Measurements from ENCODE around the gene DAPK3. TPM values are rescaled to one million over a fixed set of nuclear protein-coding genes. Genes with fewer than 3 reads are reported as not detected.
"Not testable (repeated sequence)": the region's sequence is repeated elsewhere in the genome, so short reads cannot be mapped to it uniquely, and the experiment has no call there.

The DAPK3 gene
- total RNA-seq, 1 donor from 2014 or later = 165 TPM

DNA sequence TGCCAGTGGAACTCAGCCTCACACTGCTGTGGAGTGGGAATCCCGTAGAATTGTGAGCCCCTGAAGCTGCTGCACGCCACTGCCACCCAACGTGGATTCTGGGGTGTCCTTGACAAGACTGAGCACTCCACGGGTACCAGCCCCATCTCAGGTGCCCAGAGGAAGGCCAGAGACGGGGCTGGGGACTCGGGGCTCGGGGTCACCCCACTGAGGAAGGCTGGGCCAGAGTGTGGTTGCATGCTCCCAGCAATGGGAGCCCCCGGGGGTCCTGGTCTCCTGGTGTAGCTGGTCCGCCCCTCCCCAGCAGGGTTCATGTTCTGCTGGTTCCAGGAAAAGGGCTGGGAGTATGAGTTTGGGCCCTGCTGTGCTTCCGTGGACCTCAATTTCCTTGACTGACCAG, 15.2 kb downstream of the DAPK3 start:
- DNase-seq (ENCODE audit: low read depth, low spot score) = no peak

DNA sequence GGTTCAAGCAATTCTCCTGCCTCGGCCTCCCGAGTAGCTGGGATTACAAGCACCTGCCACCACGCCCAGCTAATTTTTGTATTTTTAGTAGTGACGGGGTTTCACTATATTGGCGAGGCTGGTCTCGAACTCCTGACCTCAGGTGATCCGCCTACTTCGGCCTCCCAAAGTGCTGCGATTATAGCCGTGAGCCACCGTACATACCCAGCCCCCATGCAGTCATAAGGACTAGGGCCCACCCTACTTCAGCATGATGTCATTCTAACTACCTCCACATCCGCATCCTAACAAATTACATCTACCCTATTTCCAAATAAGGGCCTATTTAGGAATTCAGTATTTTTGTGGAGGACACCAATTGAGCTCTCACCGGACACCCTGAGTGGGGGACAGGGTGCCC, 15.6 kb downstream of the DAPK3 start:
- DNase-seq (ENCODE audit: low read depth, low spot score) = not testable (repeated sequence)

DNA sequence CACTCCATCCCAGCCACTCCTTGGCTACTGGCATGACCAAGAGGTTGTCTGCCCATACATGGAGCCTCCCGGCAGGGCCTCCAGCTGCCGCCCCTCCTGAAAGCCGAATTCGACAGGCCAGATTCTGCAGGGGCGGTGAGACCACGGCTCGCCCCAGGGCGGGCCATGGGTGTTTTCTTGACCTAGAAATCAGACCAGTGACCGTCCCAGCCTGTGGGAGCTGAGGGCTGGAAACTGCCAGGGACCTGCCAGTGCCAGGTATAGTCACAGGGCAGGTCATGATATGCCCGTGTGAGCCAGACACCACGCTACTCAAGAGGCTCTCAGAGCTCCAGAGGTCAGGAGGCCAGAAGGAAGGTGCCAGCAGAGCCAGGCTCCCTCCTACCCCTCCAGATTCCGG, 16.8 kb downstream of the DAPK3 start:
- DNase-seq (ENCODE audit: low read depth, low spot score) = no peak

DNA sequence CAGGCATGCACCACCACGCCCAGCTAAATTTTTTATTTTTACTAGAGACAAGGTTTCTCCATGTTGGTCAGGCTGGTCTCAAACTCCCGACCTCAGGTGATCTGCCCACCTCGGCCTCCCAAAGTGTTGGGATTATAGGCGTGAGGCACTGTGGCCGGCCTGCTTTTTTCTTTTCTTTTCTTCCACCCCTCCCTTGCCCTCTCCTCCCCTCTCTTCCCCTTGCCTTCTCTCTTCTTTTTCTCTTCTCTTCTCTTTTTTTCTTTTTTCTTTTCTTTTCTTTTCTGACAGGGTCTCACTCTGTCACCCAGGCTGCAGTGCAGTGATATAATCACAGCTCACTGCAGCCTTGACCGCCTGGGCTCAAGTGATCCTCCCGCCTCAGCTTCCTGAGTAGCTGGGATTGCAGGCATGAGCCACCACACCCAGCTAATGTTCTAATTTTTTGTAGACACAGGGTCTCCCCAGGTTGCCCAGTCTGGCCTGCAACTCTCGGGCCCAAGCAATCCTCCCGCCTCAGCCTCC, 18.1 kb downstream of the DAPK3 start:
- DNase-seq (ENCODE audit: low read depth, low spot score) = not testable (repeated sequence)

DNA sequence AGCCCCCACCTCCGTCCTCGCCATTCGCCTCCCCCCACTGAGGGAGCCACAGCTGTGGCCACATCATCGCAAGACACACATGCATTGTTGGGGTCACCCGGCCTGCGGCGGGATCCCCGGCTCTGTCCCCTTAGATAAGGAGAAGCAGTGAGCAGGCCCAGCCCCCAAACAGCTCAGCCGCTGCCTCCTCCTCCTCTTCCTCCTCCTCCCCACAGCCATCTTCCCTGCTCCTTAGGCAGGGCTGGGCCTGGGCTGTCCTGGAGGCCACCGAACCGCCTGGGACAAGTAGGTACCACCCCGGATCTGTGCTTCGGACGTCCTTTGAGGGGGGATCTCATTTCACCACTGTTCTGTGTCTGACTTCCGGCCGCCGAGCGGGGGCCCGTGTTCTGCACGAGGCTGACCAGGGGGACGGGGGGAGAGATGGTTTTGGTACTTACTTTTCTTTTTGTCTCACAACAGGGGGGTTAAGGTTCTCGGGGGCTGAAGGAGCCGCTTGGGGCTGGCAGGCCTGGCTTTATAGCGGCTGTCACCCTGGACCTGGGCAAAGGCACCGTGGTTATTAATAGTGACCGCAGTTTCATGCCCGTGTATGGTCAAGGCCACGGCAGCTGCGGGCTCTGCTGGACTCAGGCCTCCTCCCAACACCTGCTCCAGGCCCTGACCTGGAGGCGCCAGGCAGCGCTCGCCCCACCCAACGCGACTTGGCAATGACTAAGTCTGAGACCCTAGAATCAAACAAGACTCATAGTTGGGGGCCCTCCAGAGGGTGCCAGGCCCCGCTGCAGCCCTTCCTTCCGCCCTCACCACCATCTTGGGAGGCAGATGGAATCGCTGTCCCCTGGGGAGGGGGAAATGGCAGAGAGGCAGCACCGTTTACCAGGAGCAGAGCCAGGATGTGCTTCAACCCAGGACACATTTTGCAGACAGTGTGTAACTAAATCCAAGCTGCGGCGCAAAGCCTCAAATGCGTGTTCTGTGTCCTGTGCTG, 19.7 kb downstream of the DAPK3 start:
- no peak for DNase-seq (ENCODE audit: low read depth, low spot score)

DNA sequence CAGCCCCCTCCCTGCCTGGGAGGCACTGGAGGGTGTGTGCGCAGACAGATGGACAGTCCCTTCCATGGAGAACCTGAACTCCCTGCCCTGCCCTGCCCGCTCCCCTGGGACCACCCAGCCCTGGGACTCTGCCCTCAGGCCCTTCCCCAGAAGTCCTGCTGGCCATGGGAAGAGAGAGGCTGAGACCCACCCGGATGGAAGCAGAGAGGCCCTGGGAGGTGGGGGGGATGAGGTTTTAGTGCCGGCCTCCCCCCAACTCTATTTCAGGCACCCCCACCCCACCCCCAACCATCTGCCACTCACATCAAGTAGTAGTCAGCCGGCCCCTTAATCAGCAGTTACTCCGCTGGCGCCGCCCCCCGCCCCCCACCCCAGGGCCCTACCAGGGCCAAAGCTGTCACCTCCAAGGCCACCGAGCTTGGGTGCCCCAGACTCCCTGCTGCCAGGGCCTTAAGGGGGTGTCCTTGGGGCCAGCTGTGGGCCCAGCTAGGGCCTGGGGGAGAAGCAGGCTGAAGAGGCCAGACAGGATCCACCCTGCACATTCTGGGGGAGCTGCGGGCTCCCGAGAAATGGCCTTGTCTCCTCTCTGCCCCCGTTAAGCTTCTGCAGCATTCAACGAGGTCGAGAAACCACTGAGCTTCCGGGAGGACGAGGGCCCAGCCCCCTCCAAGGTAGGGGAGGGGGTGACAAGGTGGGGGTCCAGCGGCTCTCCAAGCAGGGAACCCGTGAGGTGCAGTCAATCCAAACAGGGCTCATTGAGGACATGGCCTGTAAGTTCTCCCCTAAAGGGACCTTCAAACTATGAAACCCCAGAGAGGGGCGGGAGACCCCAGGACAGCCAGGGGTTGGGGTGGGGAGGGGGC, 20.7 kb downstream of the DAPK3 start:
- DNase-seq (ENCODE audit: low read depth, low spot score) = no peak

DNA sequence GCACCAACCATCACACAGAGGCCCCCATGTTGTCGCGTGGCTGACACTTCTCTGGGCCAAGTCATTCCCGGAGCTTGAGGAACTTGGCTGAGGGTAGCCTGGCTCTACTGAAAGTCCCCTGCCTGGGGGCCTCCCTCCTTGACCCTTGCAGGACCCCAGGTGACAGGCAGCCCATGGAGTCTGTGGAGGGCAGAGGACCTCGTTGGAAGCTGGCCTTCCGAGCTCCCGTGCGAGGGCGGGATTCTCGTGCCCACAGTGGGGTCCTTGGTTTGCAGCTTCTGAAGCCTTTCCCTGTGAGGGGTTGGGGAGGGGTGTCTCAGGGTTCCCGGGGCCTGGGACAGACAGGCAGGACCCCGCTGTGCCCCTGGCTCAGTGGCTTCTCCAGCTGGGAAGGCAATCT, 21.6 kb downstream of the DAPK3 start:
- no peak for DNase-seq (ENCODE audit: low read depth, low spot score)

DNA sequence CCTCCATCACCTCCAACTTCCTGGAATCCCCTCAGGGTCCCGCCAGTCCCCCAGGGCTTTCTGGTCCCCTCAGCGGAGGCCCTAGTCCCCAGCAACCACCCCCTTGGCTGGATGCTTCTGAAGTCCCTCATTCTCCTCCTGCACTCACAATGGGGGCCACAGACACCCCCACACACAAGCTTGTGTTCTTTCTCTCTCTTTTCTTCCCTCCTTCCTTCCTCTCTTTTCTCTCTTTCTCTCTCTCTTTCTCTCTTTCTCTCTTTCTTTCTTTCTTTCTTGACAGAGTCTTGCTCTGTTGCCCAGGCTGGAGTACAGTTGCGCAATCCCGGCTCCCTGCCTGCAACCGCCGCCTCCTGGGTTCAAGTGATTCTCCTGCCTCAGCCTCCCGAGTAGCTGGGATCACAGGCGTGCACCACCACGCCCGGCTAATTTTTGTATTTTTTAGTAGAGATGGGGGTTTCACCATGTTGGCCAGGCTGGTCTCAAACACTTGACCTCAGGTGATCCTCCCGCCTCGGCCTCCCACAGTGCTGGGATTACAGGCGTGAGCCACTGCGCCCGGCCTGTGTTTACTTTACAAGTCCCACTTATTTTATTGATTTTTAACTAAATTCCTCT, 23.5 kb downstream of the DAPK3 start:
- not testable (repeated sequence) for DNase-seq (ENCODE audit: low read depth, low spot score)

DNA sequence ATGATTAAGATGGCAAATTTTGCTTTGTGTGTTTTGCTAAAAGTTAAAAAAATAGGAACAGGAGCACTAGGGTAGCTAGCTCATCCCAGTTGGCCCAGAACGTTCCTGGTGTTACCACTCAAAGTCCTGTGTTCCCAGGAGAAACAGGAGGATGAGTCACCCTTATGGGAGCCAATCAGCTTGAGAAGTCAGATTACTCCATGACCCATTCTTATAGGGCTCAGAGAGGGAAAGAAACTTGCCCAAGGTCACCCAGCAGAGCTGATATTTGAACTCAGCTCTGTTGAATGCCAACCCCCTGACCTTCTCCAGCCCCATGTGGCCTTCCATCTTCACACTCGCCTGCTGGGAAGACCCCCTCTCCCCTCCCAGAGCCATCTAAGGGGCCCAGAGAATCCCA, 25.1 kb downstream of the DAPK3 start:
- no peak for DNase-seq (ENCODE audit: low read depth, low spot score)

DNA sequence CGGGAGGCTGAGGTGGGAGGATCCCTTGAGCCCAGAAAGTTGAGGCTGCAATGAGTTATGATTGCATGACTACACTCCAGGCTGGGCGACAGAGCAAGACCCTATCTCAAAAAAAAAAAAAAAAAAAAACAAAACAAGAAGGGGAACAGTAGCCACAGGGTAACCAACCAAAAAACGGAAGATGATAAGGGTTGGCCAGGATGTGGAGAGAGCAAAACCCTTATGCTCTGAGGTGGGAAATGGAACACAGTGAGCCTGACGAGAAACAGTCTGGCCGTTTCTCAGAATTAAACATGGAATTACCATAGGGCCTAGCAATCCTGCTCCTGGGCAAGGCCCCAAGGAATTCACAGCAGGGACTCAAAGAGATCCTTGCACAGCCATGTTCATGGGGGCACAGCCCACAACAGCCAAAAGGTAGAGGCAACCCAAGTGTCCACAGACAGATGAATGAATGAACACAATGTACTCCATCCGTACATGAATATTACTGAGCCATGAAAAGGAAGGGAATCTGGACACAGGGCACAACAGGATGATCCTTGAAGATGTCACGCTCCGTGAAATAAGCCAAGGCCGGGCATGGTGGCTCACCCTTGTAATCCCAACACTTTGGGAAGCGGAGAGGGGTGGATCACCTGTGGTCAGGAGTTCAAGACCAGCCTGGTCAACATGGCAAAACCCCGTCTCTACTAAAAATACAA, 26.7 kb downstream of the DAPK3 start:
- DNase-seq (ENCODE audit: low read depth, low spot score) = no peak

DNA sequence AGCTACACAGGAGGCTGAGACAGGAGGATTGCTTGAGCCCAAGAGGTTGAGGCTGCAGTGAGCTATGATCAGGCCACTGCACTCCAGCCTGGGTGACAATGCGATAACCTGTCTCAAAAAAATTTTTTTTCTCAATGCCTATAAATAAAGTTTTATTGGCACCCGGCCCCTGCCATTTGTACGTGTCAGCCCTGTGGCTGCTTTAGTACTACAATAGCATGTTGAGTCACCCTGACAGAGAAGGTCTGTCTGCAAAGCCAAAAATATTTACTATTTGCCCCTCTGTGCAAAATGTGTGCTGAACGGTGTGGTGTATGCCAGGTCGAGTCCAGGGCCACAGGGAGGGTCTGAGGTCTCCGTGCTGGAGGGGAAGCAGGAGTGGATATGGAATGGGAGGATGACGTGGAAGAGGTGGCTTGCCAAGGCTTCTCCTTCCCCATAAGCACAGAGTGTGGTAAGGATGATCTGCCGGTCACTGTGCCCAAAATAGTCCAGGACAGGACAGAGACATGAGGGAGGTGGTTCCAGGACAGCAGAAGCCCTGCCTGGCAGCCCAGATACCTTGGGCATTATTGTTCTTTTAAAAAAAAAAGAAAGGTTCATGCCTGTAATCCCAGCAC, 28.0 kb downstream of the DAPK3 start:
- DNase-seq (ENCODE audit: low read depth, low spot score) = no peak

DNA sequence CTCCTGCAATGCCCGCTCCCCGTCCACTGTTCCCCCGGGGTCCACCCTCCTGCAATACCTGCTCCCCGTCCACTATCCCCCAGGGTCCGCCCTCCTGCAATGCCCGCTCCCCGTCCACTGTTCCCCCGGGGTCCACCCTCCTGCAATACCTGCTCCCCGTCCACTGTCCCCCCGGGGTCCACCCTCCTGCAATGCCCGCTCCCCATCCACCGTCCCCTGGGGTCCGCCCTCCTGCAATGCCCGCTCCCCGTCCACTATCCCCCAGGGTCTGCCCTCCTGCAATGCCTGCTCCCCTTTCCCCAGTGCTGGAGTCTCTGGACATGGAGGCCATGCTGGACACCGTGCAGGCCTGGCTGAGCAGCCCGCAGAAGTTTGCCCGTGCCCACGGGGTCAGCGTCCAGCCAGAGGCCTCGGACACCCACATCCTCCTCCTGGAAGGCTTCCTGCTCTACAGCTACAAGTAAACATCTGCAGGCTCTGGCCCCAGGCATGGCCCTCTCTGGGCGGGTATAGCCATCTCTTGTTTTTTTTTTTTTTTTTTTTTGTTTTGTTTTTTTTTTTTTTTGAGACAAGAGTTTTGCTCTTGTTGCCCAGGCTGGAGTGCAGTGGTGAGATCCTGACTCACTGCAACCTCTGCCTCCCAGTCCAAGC, 32.5 kb downstream of the DAPK3 start:
- DNase-seq (ENCODE audit: low read depth, low spot score) = not testable (repeated sequence)

DNA sequence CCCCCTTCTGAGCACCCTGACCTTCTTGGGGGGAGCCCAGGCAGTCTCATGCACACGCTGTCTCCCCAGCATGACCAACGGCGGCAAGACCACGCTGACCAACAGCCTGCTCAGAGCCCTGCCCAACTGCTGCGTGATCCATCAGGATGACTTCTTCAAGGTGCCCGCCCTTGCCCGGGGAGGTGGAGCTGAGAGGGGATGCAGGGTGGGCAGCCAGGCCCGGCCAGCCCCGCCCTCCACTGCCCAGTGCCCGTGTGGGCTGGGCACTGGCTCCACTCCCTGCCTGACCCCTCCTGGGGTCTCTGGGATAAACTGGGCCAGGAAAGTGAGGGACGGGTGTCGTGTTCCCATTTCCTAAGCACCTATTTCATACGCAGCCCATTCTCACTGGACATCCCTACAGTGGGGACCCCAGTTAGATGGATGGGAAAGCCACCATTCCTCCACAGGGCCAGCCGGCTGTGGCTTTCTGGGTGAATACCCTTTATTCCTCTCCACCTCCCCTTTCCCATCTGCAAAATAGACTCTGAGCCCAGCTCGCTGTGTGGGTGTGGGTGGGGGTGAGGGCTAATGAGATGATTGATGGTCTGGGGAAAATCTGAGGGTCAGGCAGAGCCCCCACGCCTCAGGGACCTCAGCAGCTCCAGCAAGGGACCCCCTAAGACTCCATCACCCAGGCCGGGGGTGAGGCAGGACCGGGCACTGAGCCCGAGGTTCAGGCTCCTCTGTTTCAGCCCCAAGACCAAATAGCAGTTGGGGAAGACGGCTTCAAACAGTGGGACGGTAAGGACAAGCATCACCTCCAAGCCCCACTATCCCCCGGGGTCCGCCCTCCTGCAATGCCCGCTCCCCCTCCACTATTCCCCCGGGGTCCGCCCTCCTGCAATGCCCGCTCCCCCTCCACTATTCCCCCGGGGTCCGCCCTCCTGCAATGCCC, 34.1 kb downstream of the DAPK3 start:
- no peak for DNase-seq (ENCODE audit: low read depth, low spot score)

DNA sequence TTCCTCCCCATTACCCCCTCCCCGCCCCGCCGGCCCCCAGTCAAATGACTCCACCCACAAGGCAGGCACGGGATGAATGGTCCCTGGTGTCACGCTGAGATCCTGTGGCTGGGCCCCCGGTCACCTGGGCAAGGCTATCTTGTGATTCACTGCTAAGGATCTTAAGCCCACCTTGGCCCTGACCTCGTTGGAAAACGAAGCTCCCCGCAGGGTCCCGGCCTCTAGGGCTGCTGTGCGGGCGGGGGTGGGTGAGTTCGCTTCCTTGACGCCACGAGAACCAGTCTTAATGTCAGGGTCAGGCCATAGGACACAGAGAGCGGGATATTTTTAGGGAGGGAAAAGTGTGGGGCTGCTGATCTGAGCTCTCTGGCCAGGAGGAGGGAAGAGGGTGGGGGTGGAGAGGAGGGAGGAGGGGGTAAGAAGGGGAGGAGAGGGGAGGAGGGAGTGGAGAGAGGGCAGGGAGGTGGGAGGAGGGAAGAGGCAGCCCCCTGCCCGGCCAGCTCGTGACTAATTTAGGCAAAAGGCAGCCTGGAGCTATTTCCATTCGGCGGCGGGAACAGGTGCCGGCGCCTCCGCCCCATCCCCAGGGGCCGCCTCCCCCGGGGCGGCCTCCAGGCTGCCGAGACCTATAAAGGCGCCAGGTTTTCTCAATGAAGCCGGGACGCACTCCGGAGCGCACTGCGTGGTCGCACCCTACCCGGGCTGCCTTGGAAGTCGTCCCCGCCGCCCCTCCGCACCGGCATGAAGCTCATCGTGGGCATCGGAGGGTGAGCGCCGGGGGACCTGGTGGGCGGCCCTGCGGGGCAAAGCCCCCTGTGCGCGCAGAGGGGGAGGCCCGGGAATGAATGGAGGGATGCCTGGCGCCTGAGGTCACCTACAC, 37.7 kb downstream of the DAPK3 start, which contains the start of gene NMRK2:
NMRK2 (plus strand) TSS at position 139 of the 880 bp plus-strand sequence; CDS start at position 742, 603 bp downstream.
- DNase-seq (ENCODE audit: low read depth, low spot score) = no peak

DNA sequence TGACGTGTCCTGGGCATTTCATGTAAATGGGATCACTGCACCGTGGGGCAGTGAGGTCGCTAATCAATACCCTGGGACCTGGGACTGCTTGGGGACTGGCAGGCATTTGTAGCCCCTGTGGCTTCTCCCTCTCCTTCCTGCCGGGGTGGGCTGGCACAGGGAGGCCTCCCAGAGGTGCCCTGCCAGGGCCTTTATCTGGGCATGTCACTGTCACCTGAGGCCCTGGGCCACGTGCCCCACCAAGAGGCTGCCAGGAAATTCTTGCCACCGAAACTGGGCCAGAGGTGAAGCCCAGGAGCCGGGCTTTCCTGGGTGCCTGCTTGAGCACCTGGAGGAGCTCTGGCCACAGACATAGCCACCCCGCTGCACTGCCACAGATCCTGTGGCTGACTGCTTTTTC, 39.9 kb downstream of the DAPK3 start:
- DNase-seq (ENCODE audit: low read depth, low spot score) = no peak

DNA sequence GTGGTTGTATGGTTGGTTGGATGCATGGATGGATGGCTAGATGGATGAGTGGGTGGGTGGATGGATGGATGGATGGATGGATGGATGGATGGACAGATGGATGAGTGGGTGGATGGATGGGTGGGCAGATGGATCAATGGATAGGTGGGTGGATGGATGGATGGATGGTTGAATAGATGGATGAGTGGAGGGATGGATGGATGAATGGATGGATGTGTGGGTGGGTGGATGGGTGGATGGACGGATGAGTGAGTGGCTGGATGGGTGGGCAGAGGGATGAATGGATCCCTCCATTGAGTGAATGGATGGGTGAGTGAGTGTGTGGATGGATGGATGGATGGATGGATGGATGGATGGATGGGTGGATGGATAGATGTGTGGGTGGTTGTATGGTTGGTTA, 47.0 kb downstream of the DAPK3 start:
- DNase-seq (ENCODE audit: low read depth, low spot score) = no peak

DNA sequence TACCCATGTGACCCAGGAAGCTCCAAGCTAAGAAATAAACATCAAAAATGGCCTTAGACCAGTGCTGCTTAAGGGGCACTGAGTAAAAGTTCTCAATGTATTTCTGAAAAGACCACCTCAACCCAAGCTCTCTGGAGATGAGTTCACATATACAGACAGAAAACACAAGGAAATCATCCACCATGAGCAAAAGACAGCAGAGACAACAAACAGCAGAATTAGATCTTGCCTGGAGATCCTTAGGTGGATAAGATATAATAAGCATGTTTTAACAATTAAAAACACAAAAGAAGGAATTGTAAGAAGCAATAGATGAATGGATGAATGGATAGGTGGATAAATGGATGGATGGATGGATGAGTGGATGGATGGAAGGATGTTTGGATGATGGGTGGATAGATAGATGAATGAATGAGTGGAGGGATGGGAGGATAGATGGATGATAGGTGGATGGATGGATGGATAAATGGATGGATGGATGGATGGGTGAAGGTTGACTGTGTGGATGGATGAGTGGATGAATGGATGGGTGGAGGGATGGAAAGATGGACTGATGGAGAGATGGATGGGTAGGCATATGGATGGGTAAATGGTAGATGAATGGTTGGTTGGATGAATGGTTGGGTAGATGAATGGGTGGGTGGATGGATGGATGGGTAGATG, 47.7 kb downstream of the DAPK3 start:
- no peak for DNase-seq (ENCODE audit: low read depth, low spot score)

Data from pulmonary artery endothelial cell (primary cell).